K562 (cell line): Measurements from ENCODE around the gene MYO1D. TPM values are rescaled to one million over a fixed set of nuclear protein-coding genes. Genes with fewer than 3 reads are reported as not detected.

Source experiments
- ATAC-seq: fragments of 200-7000 bp; cut with Tn5 transposase; 3 replicates; pipeline ENCODE4 v1.9.1; 2020; ENCODE audit warnings: moderate library complexity
- BruUV-seq: library from RNA; stranded (reverse); fragments of 400-500 nt; replicated peaks from 2 replicates; lab custom pipeline; 2021; lab: Mats Ljungman, UMichigan
- CTCF ChIA-PET: fragments of 300-600 bp; formaldehyde crosslinking; extraction: SDS; loops from one replicate; lab custom pipeline; 2021; ENCODE audit warnings: low intra/inter-chr PET ratio; lab: Yijun Ruan, JAX
- POLR2A ChIA-PET: fragments of 300-600, 350-650 bp; sonication (Branson Sonifier 250); formaldehyde crosslinking; extraction: SDS; loops from one replicate; lab custom pipeline; 2021; ENCODE audit warnings: antibody characterized with exemption, inconsistent platforms; lab: Yijun Ruan, JAX
- DNase-seq, 4 experiments: peaks; one replicate each; pipeline versions ENCODE4 v3.0.0 to v3.0.0-alpha.2; 2011 to 2018; ENCODE audit warnings: low spot score in 3 of 4, mixed read lengths in 3 of 4; ENCODE audit errors: extremely low read depth in 1 of 4
- FAIRE-seq: peaks from 2 replicates; lab custom pipeline; 2011; peaks lifted over from hg19 to GRCh38; lab: Jason Lieb, UNC
- H2AFZ ChIP-seq: 2 replicates; pipeline ENCODE4 v1.6.0; 2011; ENCODE audit warnings: low read depth, low read length, control low read depth, inconsistent platforms
- H3K27ac ChIP-seq: fragments of 200-600 bp; 3 replicates; pipeline ENCODE4 v1.8.0; 2011; ENCODE audit warnings: low read depth, mild to moderate bottlenecking, control low read depth, inconsistent platforms, low read length, moderate library complexity, mixed read lengths; ENCODE audit errors: extremely low read depth
- H3K27me3 ChIP-seq, 2 experiments: fragments of 300-600 bp in 1 of 2; 2 replicates in 1 of 2; 3 replicates in 1 of 2; pipeline versions ENCODE4 v1.6.0 to v1.8.0; 2011; ENCODE audit warnings: inconsistent platforms in 2 of 2, low read length in 2 of 2, mild to moderate bottlenecking in 1 of 2, mixed read lengths in 1 of 2, moderate library complexity in 1 of 2; ENCODE audit not compliant: control insufficient read depth in 2 of 2, insufficient read depth in 2 of 2
- H3K36me3 ChIP-seq: fragments of 300-600 bp; 3 replicates; pipeline ENCODE4 v1.8.0; 2011; ENCODE audit warnings: mild to moderate bottlenecking, low read length, inconsistent platforms; ENCODE audit not compliant: control insufficient read depth, insufficient read depth
- H3K4me1 ChIP-seq, 2 experiments: fragments of 200-600 bp in 1 of 2; replicated peaks in 1 of 2; 2 replicates in 1 of 2; 3 replicates in 1 of 2; pipeline versions ENCODE4 v1.5.1 to v1.8.0; 2011; ENCODE audit warnings: inconsistent platforms in 2 of 2, low read length in 2 of 2, mild to moderate bottlenecking in 1 of 2, mixed read lengths in 1 of 2, moderate library complexity in 1 of 2; ENCODE audit not compliant: control insufficient read depth in 2 of 2, insufficient read depth in 2 of 2
- H3K4me2 ChIP-seq: 2 replicates; pipeline ENCODE4 v1.6.1; 2011; ENCODE audit warnings: low read length, control low read depth, inconsistent platforms, mixed read lengths; ENCODE audit not compliant: insufficient read depth
- H3K4me3 ChIP-seq: fragments of 200-600 bp; sonication (generic), shearing (Covaris generic); 2 replicates; pipeline ENCODE4 v1.5.1; 2016; ENCODE audit warnings: control low read depth, inconsistent platforms
- H3K79me2 ChIP-seq: fragments of 200-600 bp; 3 replicates; pipeline ENCODE4 v1.8.0; 2011; ENCODE audit warnings: low read length, inconsistent platforms; ENCODE audit not compliant: control insufficient read depth, insufficient read depth
- H3K9ac ChIP-seq, 2 experiments: 2 replicates each; pipeline versions ENCODE4 v1.6.0 to v1.6.1; 2011; ENCODE audit warnings: low read depth in 2 of 2, low read length in 2 of 2, control low read depth in 1 of 2, inconsistent platforms in 1 of 2, mild to moderate bottlenecking in 1 of 2, mixed read lengths in 1 of 2; ENCODE audit not compliant: insufficient read depth in 1 of 2
- H3K9me1 ChIP-seq: one replicate; pipeline ENCODE4 v1.6.0; 2011; ENCODE audit warnings: inconsistent platforms, mild to moderate bottlenecking, low read length, moderate library complexity; ENCODE audit not compliant: control insufficient read depth, insufficient read depth
- H3K9me3 ChIP-seq: replicated peaks from 2 replicates; pipeline ENCODE4 v1.5.1; 2011; ENCODE audit warnings: low read depth, low read length, inconsistent platforms; ENCODE audit not compliant: control insufficient read depth, insufficient read depth
- H4K20me1 ChIP-seq: replicated peaks from 2 replicates; pipeline ENCODE4 v1.6.1; 2011; ENCODE audit warnings: low read length, inconsistent platforms, mixed read lengths; ENCODE audit not compliant: control insufficient read depth, insufficient read depth
- CBFB ChIP-seq: sonication (generic); formaldehyde crosslinking; IDR thresholded peaks from 2 replicates; pipeline ENCODE4 v1.4.0; 2020; ENCODE audit warnings: mild to moderate bottlenecking, missing genetic modification reagents
- CTBP1 ChIP-seq: fragments of 450-650 bp; IDR thresholded peaks from 2 replicates; pipeline ENCODE4 v1.6.1; 2016; ENCODE audit warnings: borderline replicate concordance
- ELF4 ChIP-seq: fragments of 450-650 bp; formaldehyde crosslinking; IDR thresholded peaks from 2 replicates; pipeline ENCODE4 v1.4.0; 2022; ENCODE audit warnings: missing genetic modification characterization
- FOSL1 ChIP-seq: fragments of 200-800 bp; sonication (Bioruptor generic); conservative IDR thresholded peaks from 2 replicates; pipeline ENCODE4 v1.6.1; 2016; ENCODE audit warnings: missing genetic modification characterization, missing compliant biosample characterization
- FOXJ2 ChIP-seq: fragments of 200-800 bp; sonication (Bioruptor generic); IDR thresholded peaks from 2 replicates; pipeline ENCODE4 v1.6.1; 2016; ENCODE audit warnings: missing genetic modification characterization, missing compliant biosample characterization
- ILF3 ChIP-seq: fragments of 450-650 bp; IDR thresholded peaks from 2 replicates; pipeline ENCODE4 v1.6.1; 2018; ENCODE audit warnings: antibody characterized with exemption, mild to moderate bottlenecking, moderate library complexity, borderline replicate concordance
- KLF1 ChIP-seq: fragments of 450-650 bp; IDR thresholded peaks from 2 replicates; pipeline ENCODE4 v1.6.1; 2016; ENCODE audit warnings: missing genetic modification characterization, missing compliant biosample characterization
- MTA1 ChIP-seq: fragments of 450-650 bp; IDR thresholded peaks from 2 replicates; pipeline ENCODE4 v1.6.1; 2017; ENCODE audit warnings: borderline replicate concordance
- NBN ChIP-seq: fragments of 450-650 bp; IDR thresholded peaks from 2 replicates; pipeline ENCODE4 v1.6.1; 2016; ENCODE audit warnings: low read depth, mild to moderate bottlenecking
- POLR2A ChIP-seq: fragments of 450-650 bp; conservative IDR thresholded peaks from 2 replicates; pipeline ENCODE4 v1.6.1; 2016
- POLR2G ChIP-seq: fragments of 200-400 bp; formaldehyde crosslinking; IDR thresholded peaks from 2 replicates; pipeline ENCODE4 v1.6.1; 2017; ENCODE audit warnings: low read depth, mild to moderate bottlenecking, antibody characterized with exemption, low read length, moderate library complexity
- RAD21 ChIP-seq, 2 experiments: fragments of 250-450 bp in 1 of 2; fragments of 450-650 bp in 1 of 2; sonication (Bioruptor Pico) in 1 of 2; formaldehyde crosslinking in 1 of 2; IDR thresholded peaks in 1 of 2; conservative IDR thresholded peaks in 1 of 2; 2 replicates each; pipeline versions ENCODE4 v1.4.0 to v1.8.0; 2020 to 2022; ENCODE audit warnings: mild to moderate bottlenecking in 2 of 2, moderate library complexity in 1 of 2
- RUNX1 ChIP-seq: sonication (generic); IDR thresholded peaks from 2 replicates; pipeline ENCODE4 v1.6.1; 2016; ENCODE audit warnings: antibody characterized with exemption, low read depth
- SIX5 ChIP-seq, 2 experiments: IDR thresholded peaks; 2 replicates each; pipeline ENCODE4 v1.6.1; 2011; ENCODE audit warnings: low read length in 2 of 2, borderline replicate concordance in 1 of 2, low read depth in 1 of 2, mild to moderate bottlenecking in 1 of 2, moderate library complexity in 1 of 2; ENCODE audit not compliant: insufficient read depth in 1 of 2
- SMARCC2 ChIP-seq: fragments of 450-650 bp; IDR thresholded peaks from 2 replicates; pipeline ENCODE4 v1.6.1; 2017; ENCODE audit warnings: antibody characterized with exemption, moderate library complexity, mild to moderate bottlenecking, low read depth
- TFE3 ChIP-seq: fragments of 450-650 bp; formaldehyde crosslinking; IDR thresholded peaks from 2 replicates; pipeline ENCODE4 v1.4.0; 2020; ENCODE audit warnings: mild to moderate bottlenecking, mixed read lengths
- ZC3H11A ChIP-seq: IDR thresholded peaks from 2 replicates; pipeline ENCODE4 v1.6.1; 2012; ENCODE audit warnings: low read depth, low read length, improper control_type of control experiment
- ZNF124 ChIP-seq: sonication (generic); formaldehyde crosslinking; IDR thresholded peaks from 2 replicates; pipeline ENCODE4 v1.8.1; 2022; ENCODE audit warnings: missing genetic modification reagents
- ZNF197 ChIP-seq: fragments of 200-800 bp; sonication (Bioruptor generic); IDR thresholded peaks from 2 replicates; pipeline ENCODE4 v1.6.1; 2016; ENCODE audit warnings: low read depth, missing genetic modification characterization, missing compliant biosample characterization
- ZNF41 ChIP-seq: fragments of 250-450 bp; sonication (Bioruptor Pico); conservative IDR thresholded peaks from 2 replicates; pipeline ENCODE4 v1.4.0; 2020; ENCODE audit warnings: mild to moderate bottlenecking
- ZNF699 ChIP-seq: fragments of 250-450 bp; sonication (Bioruptor Pico); IDR thresholded peaks from 2 replicates; pipeline ENCODE4 v1.8.0; 2021; ENCODE audit warnings: mild to moderate bottlenecking, moderate library complexity; ENCODE audit not compliant: insufficient replicate concordance
- WGBS: fragments of 100-300 bp; shearing (Covaris generic); methylation state at CpG from one replicate; pipeline ENCODE4 v1.1.6; 2016; ENCODE audit warnings: low coverage, mixed read lengths; ENCODE audit not compliant: insufficient coverage; ENCODE audit errors: missing lambda C conversion rate; 5-methylcytosine and 5-hydroxymethylcytosine counted together
- in situ Hi-C: fragments of 300-500 bp; cut with MboI; formaldehyde crosslinking; loops from 4 replicates; pipeline ENCODE4 v1.15.0; 2018; ENCODE audit warnings: inconsistent platforms, mixed read lengths
- intact Hi-C: fragments of 100-400 bp; cut with micrococcal nuclease; formaldehyde crosslinking; loops from 2 replicates; pipeline ENCODE4 v1.14.2; 2022
- polyA plus RNA-seq, 8 experiments: library from polyadenylated mRNA; depleted of rRNA in 4 of 8; stranded (reverse) in 5 of 8; unstranded in 3 of 8; fragments of >200 nt; fragmentation: Nextera tagmentation in 2 of 8; fragmentation: Illumina TruSeq in 1 of 8; extraction: Ambion mirVana in 2 of 8; extraction: Trizol in 1 of 8; gene quantifications; 2 replicates each; pipeline versions ENCODE4 v1.2.1 to v1.2.3, GENCODE V29; 2011 to 2014; ENCODE audit warnings: inconsistent platforms in 1 of 8, missing spikeins in 1 of 8
- total RNA-seq, 7 experiments: library from RNA; depleted of rRNA in 6 of 7; stranded (reverse); fragments of >200 nt in 6 of 7; fragmentation: Illumina TruSeq in 2 of 7; extraction: Trizol in 2 of 7; gene quantifications; 2 replicates each; pipeline versions ENCODE4 v1.2.1 to v1.2.3, GENCODE V29; 2011 to 2021; ENCODE audit warnings: low replicate concordance in 1 of 7
- TF ChIP-seq, protein P1 (sequence below): fragments of 450-650 bp; IDR thresholded peaks from 2 replicates; pipeline ENCODE4 v1.6.1; 2018; ENCODE audit warnings: mild to moderate bottlenecking, low read depth; ENCODE audit not compliant: partially characterized antibody

MYO1D gene
- total and polyA plus RNA-seq, 9 of the 15 experiments (the other 6 are each of a cell fraction or from before 2014, with no cell fraction given) = 2.1 to 71.2 (median 45.4) TPM

GRCh38 chr17:32910769-32911168 is 33.8 kb upstream of the MYO1D start:
- intact Hi-C loops = loop anchor here (1.0 kb wide), 2 partner anchors 33 to 127 kb away; partner anchors contain the start of gene MYO1D
- in situ Hi-C loops = no loop called here
- 10% methylated on average over 3 of the region's 3 CpGs for WGBS
- TF ChIP-seq, protein P1, sequence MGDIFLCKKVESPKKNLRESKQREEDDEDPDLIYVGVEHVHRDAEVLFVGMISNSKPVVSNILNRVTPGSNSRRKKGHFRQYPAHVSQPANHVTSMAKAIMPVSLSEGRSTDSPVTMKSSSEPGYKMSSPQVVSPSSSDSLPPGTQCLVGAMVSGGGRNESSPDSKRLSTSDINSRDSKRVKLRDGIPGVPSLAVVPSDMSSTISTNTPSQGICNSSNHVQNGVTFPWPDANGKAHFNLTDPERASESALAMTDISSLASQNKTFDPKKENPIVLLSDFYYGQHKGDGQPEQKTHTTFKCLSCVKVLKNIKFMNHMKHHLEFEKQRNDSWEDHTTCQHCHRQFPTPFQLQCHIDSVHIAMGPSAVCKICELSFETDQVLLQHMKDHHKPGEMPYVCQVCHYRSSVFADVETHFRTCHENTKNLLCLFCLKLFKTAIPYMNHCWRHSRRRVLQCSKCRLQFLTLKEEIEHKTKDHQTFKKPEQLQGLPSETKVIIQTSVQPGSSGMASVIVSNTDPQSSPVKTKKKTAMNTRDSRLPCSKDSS = no peak
- TF ChIP-seq SIX5 (IDR thresholded peaks at IDR 0.05; ENCODE audit: borderline replicate concordance in 1 of 2, insufficient read depth in 1 of 2, low read depth in 1 of 2, low read length in 2 of 2) = no peak
- no peak for TF ChIP-seq FOXJ2
- no peak for TF ChIP-seq ZNF699 (CRISPR knock-in tag)
- no peak for TF ChIP-seq ZNF197 (CRISPR knock-in tag)
- TF ChIP-seq KLF1 (tag) = no peak
- no peak for TF ChIP-seq CBFB
- no peak for TF ChIP-seq ILF3
- TF ChIP-seq MTA1 = no peak
- no peak for TF ChIP-seq POLR2A
- no peak for TF ChIP-seq ZC3H11A
- no peak for TF ChIP-seq POLR2G
- no peak for TF ChIP-seq ZNF41
- 0 out of 4 replicates have a peak, but pooled peaks of 1 of the 2 experiments have one; percentile 1 for TF ChIP-seq RAD21 (CRISPR knock-in tag; conservative IDR thresholded peaks at IDR 0.05 in 1 of 2, IDR thresholded peaks at IDR 0.05 in 1 of 2)
- TF ChIP-seq SMARCC2 = no peak
- no peak for TF ChIP-seq NBN
- no peak for TF ChIP-seq TFE3 (CRISPR knock-in tag)
- TF ChIP-seq ZNF124 (CRISPR knock-in tag) = no peak
- TF ChIP-seq RUNX1 = no peak
- TF ChIP-seq CTBP1 = no peak
- TF ChIP-seq ELF4 (CRISPR knock-in tag) = no peak
- TF ChIP-seq FOSL1 = peak; percentile 68

More at GRCh38 chr17:32910769-32911168, 33.8 kb upstream of the MYO1D start:
- Histone ChIP-seq H3K27ac (peak overlapping the region; percentile 73), H3K27me3 (no peaks in the 10 kb centered on the region), H2AFZ (peak overlapping the region; percentile 93), H3K9me3 (no peaks in the 10 kb centered on the region; the same call in 1 of the 2 replicates), H3K9me1 (no peaks in the 10 kb centered on the region), H3K4me1 (peaks cover 18 to 57% of the 10 kb centered on the region in 2 experiments; a peak in 4 of 5 replicates), H3K4me3 (no peak overlapping the region), H3K4me2 (peak overlapping the region; percentile 47), H3K36me3 (no peaks in the 10 kb centered on the region), H3K9ac (peak overlapping the region in 1 of 2 experiments; percentile 45; a peak in 2 of 4 replicates), H4K20me1 (no peaks in the 10 kb centered on the region), H3K79me2 (no peaks in the 10 kb centered on the region)
- ChIA-PET POLR2A (interaction anchor here (3.7 kb wide), 1 partner anchor 34 kb away, joined by 23 read pairs; the partner anchor contains the start of gene MYO1D), CTCF (interaction anchor here (1.8 to 1.9 kb wide), 2 partner anchors 127 to 128 kb away, joined by 7 read pairs; no protein-coding TSS in a partner anchor)
- FAIRE-seq (peak; percentile 63), DNase-seq (peak in 3 of 4 experiments; percentile 37 to 53 (median 43)), ATAC-seq (peak; percentile 4; the same call in 1 of the 3 replicates)
- no TSS peak for BruUV-seq
